ENCODE results near the gene INPP5A. TPM values are rescaled to one million over a fixed set of nuclear protein-coding genes. Genes with fewer than 3 reads are reported as not detected.

INPP5A gene
- total and polyA plus RNA-seq, 4 donors, result 34.7 to 43.5 (median 41.2) TPM

- DNase-seq (ENCODE audit: low read depth in 4 of 6, low spot score in 6 of 6), result no peak
- Histone ChIP-seq H3K4me3 (ENCODE audit: low read depth, low read length) (no peak overlapping the region), H3K4me1 (ENCODE audit: control insufficient read depth, insufficient read depth, low read length) (peaks cover 5% of the 10 kb centered on the region), H3K9me3 (ENCODE audit: control insufficient read depth, insufficient read depth, low read length) (no peaks in the 10 kb centered on the region), H3K36me3 (ENCODE audit: control insufficient read depth, insufficient read depth, low read length) (peaks cover 73% of the 10 kb centered on the region), H3K27ac (ENCODE audit: low read depth, low read length) (no peak overlapping the region), H3K27me3 (ENCODE audit: control insufficient read depth, insufficient read depth, low read length) (peaks cover 2% of the 10 kb centered on the region)
- 94% methylated on average over 14 of the region's 14 CpGs for WGBS (ENCODE audit: insufficient coverage)
These were observed 239.9 kb downstream of the INPP5A start for GRCh38 chr10:132777441-132777840.

DNA sequence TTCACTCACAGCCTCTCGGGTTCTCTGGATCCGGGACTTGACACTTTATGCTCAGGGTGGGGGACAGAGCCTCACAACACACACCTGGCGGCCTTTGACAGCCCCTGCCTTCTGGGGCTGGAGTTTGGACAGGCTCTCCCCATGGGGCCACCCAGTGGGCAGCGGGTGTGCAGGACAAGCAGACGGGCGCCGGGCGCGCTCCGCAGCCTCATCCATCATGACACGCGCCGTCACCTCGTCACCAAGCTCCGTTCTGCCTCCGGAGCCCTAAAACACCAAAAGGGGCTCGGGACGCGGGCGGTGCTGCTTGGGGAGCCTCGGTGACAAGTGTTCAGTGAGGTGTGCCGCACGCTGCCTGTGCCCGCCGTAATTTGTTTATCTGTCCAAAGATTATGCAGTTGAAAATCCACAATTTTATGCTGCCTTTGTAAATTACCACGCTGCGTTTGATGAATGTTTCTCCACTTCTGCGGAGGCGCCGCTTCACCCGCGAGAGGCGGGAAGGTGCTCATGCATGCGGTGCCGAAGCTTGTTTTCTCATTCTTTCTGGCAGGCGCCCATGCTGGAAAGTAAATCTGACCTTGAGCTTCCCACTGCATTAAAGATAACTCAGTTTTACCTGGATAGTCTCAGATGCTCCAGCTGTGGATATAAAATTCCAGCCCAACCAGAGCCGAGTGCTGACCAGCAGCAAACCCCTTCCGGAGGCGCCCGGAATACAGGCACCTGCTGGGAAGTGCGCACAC lies 242.1 kb downstream of the INPP5A start:
- H3K27me3 ChIP-seq (ENCODE audit: control insufficient read depth, insufficient read depth, low read length), result peaks cover 20% of the 10 kb centered on the region
- H3K36me3 ChIP-seq (ENCODE audit: control insufficient read depth, insufficient read depth, low read length), result peaks cover 67% of the 10 kb centered on the region
- peaks cover 10% of the 10 kb centered on the region for H3K4me1 ChIP-seq (ENCODE audit: control insufficient read depth, insufficient read depth, low read length)
- H3K4me3 ChIP-seq (ENCODE audit: low read depth, low read length), result no peak overlapping the region
- no peaks in the 10 kb centered on the region for H3K9me3 ChIP-seq (ENCODE audit: control insufficient read depth, insufficient read depth, low read length)
- WGBS (ENCODE audit: insufficient coverage), result 78% methylated on average over 35 of the region's 41 CpGs
- H3K27ac ChIP-seq (ENCODE audit: low read depth, low read length), result no peak overlapping the region
- DNase-seq (ENCODE audit: low read depth in 4 of 6, low spot score in 6 of 6), result peak in 1 of 6 donors; percentile 57

GRCh38 chr10:132780356-132780755 lies 242.8 kb downstream of the INPP5A start:
- no peak overlapping the region for H3K4me3 ChIP-seq (ENCODE audit: low read depth, low read length)
- no peak for DNase-seq (ENCODE audit: low read depth in 4 of 6, low spot score in 6 of 6)
- H3K27me3 ChIP-seq (ENCODE audit: control insufficient read depth, insufficient read depth, low read length), result peaks cover 26% of the 10 kb centered on the region
- no peak overlapping the region for H3K27ac ChIP-seq (ENCODE audit: low read depth, low read length)
- 91% methylated on average over 11 of the region's 12 CpGs for WGBS (ENCODE audit: insufficient coverage)
- peaks cover 63% of the 10 kb centered on the region for H3K36me3 ChIP-seq (ENCODE audit: control insufficient read depth, insufficient read depth, low read length)
- peaks cover 15% of the 10 kb centered on the region for H3K4me1 ChIP-seq (ENCODE audit: control insufficient read depth, insufficient read depth, low read length)
- no peaks in the 10 kb centered on the region for H3K9me3 ChIP-seq (ENCODE audit: control insufficient read depth, insufficient read depth, low read length)

- Histone ChIP-seq H3K4me1 (ENCODE audit: control insufficient read depth, insufficient read depth, low read length) (peaks cover 20% of the 10 kb centered on the region), H3K9me3 (ENCODE audit: control insufficient read depth, insufficient read depth, low read length) (no peaks in the 10 kb centered on the region), H3K27ac (ENCODE audit: low read depth, low read length) (no peak overlapping the region), H3K36me3 (ENCODE audit: control insufficient read depth, insufficient read depth, low read length) (peaks cover 53% of the 10 kb centered on the region), H3K4me3 (ENCODE audit: low read depth, low read length) (no peak overlapping the region), H3K27me3 (ENCODE audit: control insufficient read depth, insufficient read depth, low read length) (peaks cover 30% of the 10 kb centered on the region)
- no peak for DNase-seq (ENCODE audit: low read depth in 4 of 6, low spot score in 6 of 6)
- 96% methylated on average over 20 of the region's 20 CpGs for WGBS (ENCODE audit: insufficient coverage)
These were observed 244.0 kb downstream of the INPP5A start for GRCh38 chr10:132781556-132781955.

DNA sequence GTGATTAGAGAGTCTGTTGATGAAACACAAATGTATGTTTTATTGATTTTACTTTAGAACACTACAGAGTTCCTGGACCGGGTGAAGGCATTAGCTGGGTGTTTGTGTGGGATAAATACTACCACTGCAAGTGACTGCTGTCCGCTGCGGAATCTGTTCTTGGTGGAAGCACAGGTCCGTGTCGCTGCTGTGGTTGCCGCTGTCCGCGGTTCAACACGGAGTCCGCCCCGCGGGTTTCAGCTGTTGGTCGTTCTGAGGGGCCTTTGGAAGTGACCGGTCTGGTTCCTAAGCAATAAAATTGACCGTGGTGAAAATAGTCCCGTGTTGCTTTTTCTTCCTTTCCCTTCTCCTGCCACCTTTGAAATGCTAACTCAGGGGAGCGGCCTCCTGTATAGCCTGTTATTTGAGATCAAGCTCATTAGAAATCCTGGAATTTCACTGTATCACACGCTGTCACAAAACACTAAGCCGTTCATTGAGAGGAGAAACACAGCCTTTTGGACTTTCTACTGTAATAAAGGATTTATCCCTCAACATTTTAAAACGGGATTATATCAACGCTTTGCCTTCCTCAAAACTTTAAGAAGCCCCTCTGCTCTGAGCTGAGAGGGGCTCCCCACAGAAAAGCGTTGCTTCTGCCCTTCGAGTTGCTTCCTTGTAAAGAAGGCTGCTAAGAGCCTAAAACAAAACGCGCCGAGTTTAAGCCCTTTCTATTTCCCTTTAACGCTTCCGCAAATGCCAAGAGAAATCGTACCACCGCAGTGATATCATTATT lies 245.8 kb downstream of the INPP5A start:
- H3K4me1 ChIP-seq (ENCODE audit: control insufficient read depth, insufficient read depth, low read length), result peaks cover 34% of the 10 kb centered on the region
- WGBS (ENCODE audit: insufficient coverage), result 75% methylated on average over 23 of the region's 30 CpGs
- H3K27me3 ChIP-seq (ENCODE audit: control insufficient read depth, insufficient read depth, low read length), result peaks cover 46% of the 10 kb centered on the region
- DNase-seq (ENCODE audit: low read depth in 4 of 6, low spot score in 6 of 6), result peak in 2 of 6 donors; percentile 13 to 33
- no peak overlapping the region for H3K4me3 ChIP-seq (ENCODE audit: low read depth, low read length)
- no peaks in the 10 kb centered on the region for H3K9me3 ChIP-seq (ENCODE audit: control insufficient read depth, insufficient read depth, low read length)
- H3K36me3 ChIP-seq (ENCODE audit: control insufficient read depth, insufficient read depth, low read length), result peaks cover 40% of the 10 kb centered on the region
- no peak overlapping the region for H3K27ac ChIP-seq (ENCODE audit: low read depth, low read length)

- WGBS (ENCODE audit: insufficient coverage), result 9% methylated on average over 106 of the region's 106 CpGs
- Histone ChIP-seq H3K4me3 (ENCODE audit: low read depth, low read length) (no peak overlapping the region), H3K4me1 (ENCODE audit: control insufficient read depth, insufficient read depth, low read length) (peaks cover 40% of the 10 kb centered on the region), H3K27ac (ENCODE audit: low read depth, low read length) (no peak overlapping the region), H3K27me3 (ENCODE audit: control insufficient read depth, insufficient read depth, low read length) (peaks cover 55% of the 10 kb centered on the region), H3K9me3 (ENCODE audit: control insufficient read depth, insufficient read depth, low read length) (no peaks in the 10 kb centered on the region), H3K36me3 (ENCODE audit: control insufficient read depth, insufficient read depth, low read length) (peaks cover 31% of the 10 kb centered on the region)
- DNase-seq (ENCODE audit: low read depth in 4 of 6, low spot score in 6 of 6), result peak in 1 of 6 donors; percentile 31
These were observed 246.6 kb downstream of the INPP5A start for GRCh38 chr10:132783940-132784865.

GRCh38 chr10:132784866-132785722 lies 247.5 kb downstream of the INPP5A start:
- H3K27ac ChIP-seq (ENCODE audit: low read depth, low read length), result no peak overlapping the region
- DNase-seq (ENCODE audit: low read depth in 4 of 6, low spot score in 6 of 6), result peak in 2 of 6 donors; percentile 23 to 29
- H3K4me3 ChIP-seq (ENCODE audit: low read depth, low read length), result no peak overlapping the region
- peaks cover 64% of the 10 kb centered on the region for H3K27me3 ChIP-seq (ENCODE audit: control insufficient read depth, insufficient read depth, low read length)
- WGBS (ENCODE audit: insufficient coverage), result 2% methylated on average over 111 of the region's 111 CpGs
- H3K4me1 ChIP-seq (ENCODE audit: control insufficient read depth, insufficient read depth, low read length), result peaks cover 35% of the 10 kb centered on the region
- H3K36me3 ChIP-seq (ENCODE audit: control insufficient read depth, insufficient read depth, low read length), result peaks cover 23% of the 10 kb centered on the region
- no peaks in the 10 kb centered on the region for H3K9me3 ChIP-seq (ENCODE audit: control insufficient read depth, insufficient read depth, low read length)

GRCh38 chr10:132785723-132786475 lies 248.3 kb downstream of the INPP5A start, which contains the start of gene NKX6-2:
Gene NKX6-2 (minus strand): TSS chr10:132786147. CDS start chr10:132785948, 199 bp downstream.
- under 1% methylated on average over 119 of the region's 119 CpGs for WGBS (ENCODE audit: insufficient coverage)
- peak in 2 of 6 donors; percentile 20 to 27 for DNase-seq (ENCODE audit: low read depth in 4 of 6, low spot score in 6 of 6)
- Histone ChIP-seq H3K36me3 (ENCODE audit: control insufficient read depth, insufficient read depth, low read length) (peaks cover 17% of the 10 kb centered on the region), H3K4me3 (ENCODE audit: low read depth, low read length) (no peak within 1 kb of the TSS), H3K27me3 (ENCODE audit: control insufficient read depth, insufficient read depth, low read length) (peaks cover 72% of the 10 kb centered on the region), H3K27ac (ENCODE audit: low read depth, low read length) (no peak within 1 kb of the TSS), H3K9me3 (ENCODE audit: control insufficient read depth, insufficient read depth, low read length) (no peaks in the 10 kb centered on the region), H3K4me1 (ENCODE audit: control insufficient read depth, insufficient read depth, low read length) (peaks cover 35% of the 10 kb centered on the region)
